GM12865 (cell line): Measurements from ENCODE around the gene AMPH.
A peak's percentile ranks its signal among the peaks of the same experiment; 100 is the strongest.

Source experiments
- DNase-seq: peaks from one replicate; pipeline ENCODE4 v3.0.0; 2010; ENCODE audit warnings: low read depth
- H3K4me3 ChIP-seq: 2 replicates; pipeline ENCODE4 v1.5.1; 2011; ENCODE audit warnings: mild to moderate bottlenecking, low read depth, low read length, control low read depth
- TF ChIP-seq, protein P1 (sequence below): IDR thresholded peaks from 2 replicates; pipeline ENCODE4 v1.5.1; 2011; ENCODE audit warnings: low read length, control low read depth, low read depth, inconsistent platforms; ENCODE audit not compliant: insufficient read depth; ENCODE audit errors: missing control alignments

The AMPH gene

DNA sequence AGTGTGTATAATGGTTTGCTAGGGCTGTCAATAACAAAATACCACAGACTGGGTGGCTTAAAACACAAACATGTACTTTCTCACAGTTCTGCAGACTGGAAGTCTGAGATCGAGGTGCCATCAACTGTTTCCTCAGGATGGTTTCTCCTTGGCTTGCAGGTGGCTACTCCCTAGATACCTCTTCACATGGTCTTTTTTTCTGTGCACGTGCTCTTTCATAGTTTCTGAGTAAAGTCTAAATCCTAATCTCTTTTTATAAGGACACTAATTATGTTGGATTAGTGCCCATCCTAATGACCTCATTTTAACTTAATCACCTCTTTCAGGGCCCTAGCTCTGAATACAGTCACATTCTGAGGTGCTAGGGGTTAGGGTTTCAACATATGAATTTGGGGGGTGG, 65.9 kb downstream of the AMPH start:
- H3K4me3 ChIP-seq, result no peak overlapping the region
- no peak for DNase-seq
- TF ChIP-seq, protein P1, sequence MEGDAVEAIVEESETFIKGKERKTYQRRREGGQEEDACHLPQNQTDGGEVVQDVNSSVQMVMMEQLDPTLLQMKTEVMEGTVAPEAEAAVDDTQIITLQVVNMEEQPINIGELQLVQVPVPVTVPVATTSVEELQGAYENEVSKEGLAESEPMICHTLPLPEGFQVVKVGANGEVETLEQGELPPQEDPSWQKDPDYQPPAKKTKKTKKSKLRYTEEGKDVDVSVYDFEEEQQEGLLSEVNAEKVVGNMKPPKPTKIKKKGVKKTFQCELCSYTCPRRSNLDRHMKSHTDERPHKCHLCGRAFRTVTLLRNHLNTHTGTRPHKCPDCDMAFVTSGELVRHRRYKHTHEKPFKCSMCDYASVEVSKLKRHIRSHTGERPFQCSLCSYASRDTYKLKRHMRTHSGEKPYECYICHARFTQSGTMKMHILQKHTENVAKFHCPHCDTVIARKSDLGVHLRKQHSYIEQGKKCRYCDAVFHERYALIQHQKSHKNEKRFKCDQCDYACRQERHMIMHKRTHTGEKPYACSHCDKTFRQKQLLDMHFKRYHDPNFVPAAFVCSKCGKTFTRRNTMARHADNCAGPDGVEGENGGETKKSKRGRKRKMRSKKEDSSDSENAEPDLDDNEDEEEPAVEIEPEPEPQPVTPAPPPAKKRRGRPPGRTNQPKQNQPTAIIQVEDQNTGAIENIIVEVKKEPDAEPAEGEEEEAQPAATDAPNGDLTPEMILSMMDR, result no peak

GRCh38 chr7:38563741-38564140, 67.4 kb downstream of the AMPH start:
- no peak for DNase-seq

GRCh38 chr7:38561166-38561565, 70.0 kb downstream of the AMPH start:
- no peak overlapping the region for H3K4me3 ChIP-seq
- TF ChIP-seq, protein P1, result no peak
- DNase-seq, result no peak

More at GRCh38 chr7:38563741-38564140, 67.4 kb downstream of the AMPH start:
- H3K4me3 ChIP-seq, result no peak overlapping the region
- TF ChIP-seq, protein P1, result no peak

- DNase-seq, result no peak
- no peak overlapping the region for H3K4me3 ChIP-seq
- TF ChIP-seq, protein P1, result no peak
Measured at GRCh38 chr7:38558761-38559345, 72.3 kb downstream of the AMPH start.

GRCh38 chr7:38554586-38554985, 76.6 kb downstream of the AMPH start:
- TF ChIP-seq, protein P1, result no peak
- H3K4me3 ChIP-seq, result no peak overlapping the region
- no peak for DNase-seq

GRCh38 chr7:38550836-38551235, 80.3 kb downstream of the AMPH start:
- DNase-seq, result peak; percentile 6
- H3K4me3 ChIP-seq, result no peak overlapping the region

More at GRCh38 chr7:38550836-38551235, 80.3 kb downstream of the AMPH start:
- TF ChIP-seq, protein P1, result no peak
